ENCODE data around the gene RNF13. TPM values are rescaled to one million over a fixed set of nuclear protein-coding genes. Genes with fewer than 3 reads are reported as not detected.

RNF13 gene
- total RNA-seq, 1 experiment from 2014 or later = 76.9 TPM

- intact Hi-C loops (cut with micrococcal nuclease; ENCODE audit: unreplicated experiment) = no loop called here
- Histone ChIP-seq H3K4me3 (ENCODE audit: low read depth in 2 of 2, low read length in 2 of 2) (no peak overlapping the region), H3K27me3 (ENCODE audit: control insufficient read depth, insufficient read depth, low read length) (no peaks in the 10 kb centered on the region), H3K9me3 (ENCODE audit: control insufficient read depth, insufficient read depth, low read depth, low read length) (no peaks in the 10 kb centered on the region), H3K27ac (ENCODE audit: low read length) (no peak overlapping the region), H3K4me1 (ENCODE audit: control insufficient read depth, insufficient read depth, low read length) (no peaks in the 10 kb centered on the region), H3K36me3 (ENCODE audit: control insufficient read depth, insufficient read depth, low read length) (peaks cover 6% of the 10 kb centered on the region)
- ChIA-PET CTCF (no interaction called here), POLR2A (no interaction called here)
- no peak for TF ChIP-seq CTCF (IDR thresholded peaks at IDR 0.05)
- no peak for DNase-seq (ENCODE audit: low read depth, low spot score)
- no peak for ATAC-seq
- in situ Hi-C loops (cut with HindIII; ENCODE audit: low pct_unique_long_range_greater_than_20kb, low sequenced_read_pairs) = no loop called here
- BruUV-seq (replicated peaks) = no TSS peak
Observed at GRCh38 chr3:149920119-149920518, 107.1 kb downstream of the RNF13 start.

- no peak overlapping the region for H3K4me3 ChIP-seq (ENCODE audit: low read depth in 2 of 2, low read length in 2 of 2)
- intact Hi-C loops (cut with micrococcal nuclease; ENCODE audit: unreplicated experiment) (no loop called here), in situ Hi-C loops (cut with HindIII; ENCODE audit: low pct_unique_long_range_greater_than_20kb, low sequenced_read_pairs) (no loop called here)
- TF ChIP-seq SIN3A (IDR thresholded peaks at IDR 0.05; ENCODE audit: borderline replicate concordance, insufficient read depth, low read depth, low read length) = no peak
- TF ChIP-seq CTCF (IDR thresholded peaks at IDR 0.05) = no peak
- no peak for TF ChIP-seq TCF7L2 (IDR thresholded peaks at IDR 0.05; ENCODE audit: low read depth, low read length)
- no peak for TF ChIP-seq POLR2AphosphoS5 (IDR thresholded peaks at IDR 0.05; ENCODE audit: low read depth, low read length)
- TF ChIP-seq REST (IDR thresholded peaks at IDR 0.05; ENCODE audit: insufficient read depth in 1 of 2, low read depth in 2 of 2, low read length in 1 of 2) = no peak
- BruUV-seq (replicated peaks) = no TSS peak
- H3K27me3 ChIP-seq (ENCODE audit: control insufficient read depth, insufficient read depth, low read length) = no peaks in the 10 kb centered on the region
- ChIA-PET CTCF (no interaction called here), POLR2A (interaction anchor here (0.6 to 0.7 kb wide), 2 partner anchors 37 to 295 kb away, joined by 3 to 4 read pairs; no protein-coding TSS in a partner anchor)
- peaks cover 5% of the 10 kb centered on the region; the same call in 1 of the 2 replicates for H3K4me1 ChIP-seq (ENCODE audit: control insufficient read depth, insufficient read depth, low read length)
- H3K27ac ChIP-seq (ENCODE audit: low read length) = no peak overlapping the region
- ATAC-seq (no peak), DNase-seq (ENCODE audit: low read depth, low spot score) (no peak)
- H3K9me3 ChIP-seq (ENCODE audit: control insufficient read depth, insufficient read depth, low read depth, low read length) = no peaks in the 10 kb centered on the region
- H3K36me3 ChIP-seq (ENCODE audit: control insufficient read depth, insufficient read depth, low read length) = no peaks in the 10 kb centered on the region
Observed at GRCh38 chr3:149933008-149933407, 120.0 kb downstream of the RNF13 start.

All from Panc1 (cell line).